HepG2 (cell line): Measurements from ENCODE around the gene KLF11. TPM values are rescaled to one million over a fixed set of nuclear protein-coding genes. Genes with fewer than 3 reads are reported as not detected.

Experiments used
- ATAD3A ChIP-seq: sonication (generic); formaldehyde crosslinking; IDR thresholded peaks from 2 replicates; pipeline ENCODE4 v1.4.0; 2020; ENCODE audit warnings: missing genetic modification reagents
- ATF1 ChIP-seq: IDR thresholded peaks from 2 replicates; pipeline ENCODE4 v1.6.1; 2016; ENCODE audit warnings: mild to moderate bottlenecking, control low read depth
- ATM ChIP-seq: fragments of 450-650 bp; IDR thresholded peaks from 2 replicates; pipeline ENCODE4 v1.7.1; 2017; ENCODE audit warnings: mild to moderate bottlenecking, borderline replicate concordance
- BHLHE40 ChIP-seq: IDR thresholded peaks from 2 replicates; pipeline ENCODE4 v1.6.1; 2011; ENCODE audit warnings: low read length, improper control_type of control experiment
- CAMTA2 ChIP-seq: sonication (generic); formaldehyde crosslinking; IDR thresholded peaks from 2 replicates; pipeline ENCODE4 v1.4.0; 2020; ENCODE audit warnings: mild to moderate bottlenecking, missing genetic modification reagents, borderline replicate concordance
- CBFB ChIP-seq: sonication (generic); formaldehyde crosslinking; IDR thresholded peaks from 2 replicates; pipeline ENCODE4 v1.4.0; 2020; ENCODE audit warnings: missing genetic modification reagents
- CEBPB ChIP-seq: IDR thresholded peaks from 2 replicates; pipeline ENCODE4 v1.6.1; 2011; ENCODE audit warnings: low read depth, low read length, improper control_type of control experiment, borderline replicate concordance
- CREM ChIP-seq, 2 experiments: sonication (generic) in 1 of 2; formaldehyde crosslinking in 1 of 2; IDR thresholded peaks; 2 replicates each; pipeline versions ENCODE4 v1.4.0 to v1.6.1; 2016 to 2020; ENCODE audit warnings: antibody characterized with exemption in 1 of 2, mild to moderate bottlenecking in 1 of 2, missing genetic modification reagents in 1 of 2
- EED ChIP-seq: sonication (generic); formaldehyde crosslinking; IDR thresholded peaks from 2 replicates; pipeline ENCODE4 v1.5.0; 2020; ENCODE audit warnings: mild to moderate bottlenecking, missing genetic modification reagents
- FOXP1 ChIP-seq, 2 experiments: fragments of 450-650 bp in 1 of 2; IDR thresholded peaks; 2 replicates each; pipeline ENCODE4 v1.6.1; 2017 to 2018; ENCODE audit warnings: antibody characterized with exemption in 1 of 2
- KLF13 ChIP-seq: sonication (generic); formaldehyde crosslinking; IDR thresholded peaks from 2 replicates; pipeline ENCODE4 v1.4.0; 2020; ENCODE audit warnings: mild to moderate bottlenecking, missing genetic modification reagents
- KLF6 ChIP-seq: IDR thresholded peaks from 2 replicates; pipeline ENCODE4 v1.8.0; 2016; ENCODE audit warnings: missing biosample characterization, missing genetic modification reagents
- MYC ChIP-seq: sonication (generic); formaldehyde crosslinking; IDR thresholded peaks from 2 replicates; pipeline ENCODE4 v1.9.0; 2021; ENCODE audit warnings: missing genetic modification reagents, borderline replicate concordance
- POGZ ChIP-seq: sonication (generic); formaldehyde crosslinking; IDR thresholded peaks from 2 replicates; pipeline ENCODE4 v1.4.0; 2020; ENCODE audit warnings: mild to moderate bottlenecking, missing genetic modification reagents
- POLR2AphosphoS5 ChIP-seq: IDR thresholded peaks from 2 replicates; pipeline ENCODE4 v1.6.1; 2012; ENCODE audit warnings: low read depth, low read length
- SAP130 ChIP-seq: IDR thresholded peaks from 2 replicates; pipeline ENCODE4 v1.6.1; 2016; ENCODE audit warnings: low read depth
- SIN3A ChIP-seq: IDR thresholded peaks from 2 replicates; pipeline ENCODE4 v1.6.1; 2011; ENCODE audit warnings: low read depth, mild to moderate bottlenecking, control low read depth, low read length, borderline replicate concordance
- SMARCE1 ChIP-seq: fragments of 450-650 bp; IDR thresholded peaks from 2 replicates; pipeline ENCODE4 v1.6.1; 2017; ENCODE audit warnings: borderline replicate concordance
- SOX6 ChIP-seq, 2 experiments: fragments of 450-650 bp in 1 of 2; sonication (generic) in 1 of 2; formaldehyde crosslinking in 1 of 2; IDR thresholded peaks; 2 replicates each; pipeline versions ENCODE4 v1.4.0 to v1.6.1; 2017 to 2020; ENCODE audit warnings: antibody characterized with exemption in 1 of 2, mild to moderate bottlenecking in 1 of 2, missing genetic modification reagents in 1 of 2
- THAP8 ChIP-seq: sonication (generic); formaldehyde crosslinking; IDR thresholded peaks from 2 replicates; pipeline ENCODE4 v1.5.1; 2020; ENCODE audit warnings: missing genetic modification reagents, mild to moderate bottlenecking, borderline replicate concordance
- TMF1 ChIP-seq: sonication (generic); formaldehyde crosslinking; IDR thresholded peaks from 2 replicates; pipeline ENCODE4 v1.8.1; 2022; ENCODE audit warnings: low read depth, missing genetic modification reagents
- ZFP36L1 ChIP-seq: sonication (generic); formaldehyde crosslinking; IDR thresholded peaks from 2 replicates; pipeline ENCODE4 v1.8.0; 2022; ENCODE audit warnings: mild to moderate bottlenecking, missing genetic modification reagents, moderate library complexity
- ZNF225 ChIP-seq: sonication (generic); formaldehyde crosslinking; IDR thresholded peaks from 2 replicates; pipeline ENCODE4 v1.4.0; 2020; ENCODE audit warnings: mild to moderate bottlenecking, missing genetic modification reagents
- ZNF326 ChIP-seq: sonication (generic); formaldehyde crosslinking; IDR thresholded peaks from 2 replicates; pipeline ENCODE4 v1.4.0; 2020; ENCODE audit warnings: missing genetic modification reagents, borderline replicate concordance
- ZNF331 ChIP-seq: sonication (generic); formaldehyde crosslinking; IDR thresholded peaks from 2 replicates; pipeline ENCODE4 v1.4.0; 2020; ENCODE audit warnings: missing genetic modification reagents
- ZNF383 ChIP-seq: sonication (generic); formaldehyde crosslinking; IDR thresholded peaks from 2 replicates; pipeline ENCODE4 v1.4.0; 2020; ENCODE audit warnings: missing genetic modification reagents, mild to moderate bottlenecking, borderline replicate concordance
- ZNF446 ChIP-seq: sonication (generic); formaldehyde crosslinking; IDR thresholded peaks from 2 replicates; pipeline ENCODE4 v1.5.0; 2020; ENCODE audit warnings: mild to moderate bottlenecking, missing genetic modification reagents
- ZNF672 ChIP-seq: sonication (generic); formaldehyde crosslinking; IDR thresholded peaks from 2 replicates; pipeline ENCODE4 v1.8.1; 2022; ENCODE audit warnings: missing genetic modification reagents
- polyA plus RNA-seq, 8 experiments: library from polyadenylated mRNA; depleted of rRNA in 3 of 8; stranded (reverse) in 7 of 8; unstranded in 1 of 8; fragments of >200 nt; fragmentation: Illumina TruSeq in 4 of 8; extraction: Trizol in 4 of 8; gene quantifications; 2 replicates each; pipeline versions ENCODE4 v1.2.1 to v1.2.3, GENCODE V29; 2011 to 2016; ENCODE audit warnings: low read depth in 4 of 8, missing spikeins in 1 of 8, mixed read lengths in 1 of 8; ENCODE audit not compliant: insufficient read depth in 1 of 8
- total RNA-seq, 5 experiments: library from RNA; depleted of rRNA; stranded (reverse); fragments of >200 nt; fragmentation: Illumina TruSeq; extraction: Trizol; gene quantifications; 2 replicates each; pipeline ENCODE4 v1.2.3, GENCODE V29; 2016; ENCODE audit warnings: low read depth in 1 of 5
- TF ChIP-seq, protein P1 (sequence below): sonication (generic); formaldehyde crosslinking; IDR thresholded peaks from 2 replicates; pipeline ENCODE4 v1.8.1; 2023; ENCODE audit warnings: mild to moderate bottlenecking, missing genetic modification reagents, borderline replicate concordance
- TF ChIP-seq, protein P2 (sequence below): sonication (generic); formaldehyde crosslinking; IDR thresholded peaks from 2 replicates; pipeline ENCODE4 v1.5.0; 2020; ENCODE audit warnings: missing genetic modification reagents, mild to moderate bottlenecking, borderline replicate concordance
- TF ChIP-seq, protein P3 (sequence below): sonication (generic); formaldehyde crosslinking; IDR thresholded peaks from 2 replicates; pipeline ENCODE4 v1.5.0; 2020; ENCODE audit warnings: mild to moderate bottlenecking, missing genetic modification reagents

Gene KLF11
- total and polyA plus RNA-seq, 2 of the 13 experiments (the other 11 are each of a cell fraction or from before 2014, with no cell fraction given), result 2.5 to 11.8 TPM

GRCh38 chr2:10062931-10063365 lies 19.6 kb downstream of the KLF11 start (continued):
- TF ChIP-seq ATM (no peak), KLF6 (no peak), SOX6 (IDR thresholded peaks at IDR 0.05) (no peak), SOX6 (CRISPR knock-in tag; IDR thresholded peaks at IDR 0.05) (peak; percentile 39; the same call in 1 of the 2 replicates), ZFP36L1 (CRISPR knock-in tag) (no peak), ZNF331 (CRISPR knock-in tag) (no peak), ATF1 (no peak), ZNF326 (CRISPR knock-in tag) (no peak), BHLHE40 (no peak), POGZ (CRISPR knock-in tag) (0 out of 2 replicates have a peak, but pooled peaks have one; percentile 17), EED (CRISPR knock-in tag) (no peak), SAP130 (CRISPR knock-in tag) (peak; percentile 74), POLR2AphosphoS5 (no peak), THAP8 (CRISPR knock-in tag) (no peak), SIN3A (no peak), TMF1 (CRISPR knock-in tag) (no peak), MYC (CRISPR knock-in tag) (peak; percentile 50; the same call in 1 of the 2 replicates), ZNF225 (CRISPR knock-in tag) (no peak), ZNF672 (CRISPR knock-in tag) (no peak), CREM (IDR thresholded peaks at IDR 0.05) (no peak), CREM (CRISPR knock-in tag; IDR thresholded peaks at IDR 0.05) (no peak), CAMTA2 (no peak), SMARCE1 (no peak), CEBPB (no peak), ZNF446 (CRISPR knock-in tag) (no peak), ATAD3A (no peak), CBFB (CRISPR knock-in tag) (no peak), FOXP1 (IDR thresholded peaks at IDR 0.05) (no peak), FOXP1 (CRISPR knock-in tag; IDR thresholded peaks at IDR 0.05) (no peak), KLF13 (no peak), ZNF383 (CRISPR knock-in tag) (no peak)
- TF ChIP-seq, protein P1, sequence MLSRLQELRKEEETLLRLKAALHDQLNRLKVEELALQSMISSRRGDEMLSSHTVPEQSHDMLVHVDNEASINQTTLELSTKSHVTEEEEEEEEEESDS (CRISPR knock-in tag), result peak; percentile 74; the same call in 1 of the 2 replicates
- TF ChIP-seq, protein P2, sequence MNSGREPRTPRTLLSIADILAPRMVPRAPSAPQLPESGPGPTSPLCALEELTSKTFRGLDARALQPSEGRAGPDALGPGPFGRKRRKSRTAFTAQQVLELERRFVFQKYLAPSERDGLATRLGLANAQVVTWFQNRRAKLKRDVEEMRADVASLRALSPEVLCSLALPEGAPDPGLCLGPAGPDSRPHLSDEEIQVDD (CRISPR knock-in tag), result no peak
- TF ChIP-seq, protein P3, sequence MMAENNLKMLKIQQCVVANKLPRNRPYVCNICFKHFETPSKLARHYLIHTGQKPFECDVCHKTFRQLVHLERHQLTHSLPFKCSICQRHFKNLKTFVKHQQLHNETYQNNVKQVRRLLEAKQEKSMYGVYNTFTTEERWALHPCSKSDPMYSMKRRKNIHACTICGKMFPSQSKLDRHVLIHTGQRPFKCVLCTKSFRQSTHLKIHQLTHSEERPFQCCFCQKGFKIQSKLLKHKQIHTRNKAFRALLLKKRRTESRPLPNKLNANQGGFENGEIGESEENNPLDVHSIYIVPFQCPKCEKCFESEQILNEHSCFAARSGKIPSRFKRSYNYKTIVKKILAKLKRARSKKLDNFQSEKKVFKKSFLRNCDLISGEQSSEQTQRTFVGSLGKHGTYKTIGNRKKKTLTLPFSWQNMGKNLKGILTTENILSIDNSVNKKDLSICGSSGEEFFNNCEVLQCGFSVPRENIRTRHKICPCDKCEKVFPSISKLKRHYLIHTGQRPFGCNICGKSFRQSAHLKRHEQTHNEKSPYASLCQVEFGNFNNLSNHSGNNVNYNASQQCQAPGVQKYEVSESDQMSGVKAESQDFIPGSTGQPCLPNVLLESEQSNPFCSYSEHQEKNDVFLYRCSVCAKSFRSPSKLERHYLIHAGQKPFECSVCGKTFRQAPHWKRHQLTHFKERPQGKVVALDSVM, result no peak
